GM18511 (cell line): ENCODE measurements around the gene TOMM20.
"Not testable (repeated sequence)": the region's sequence is repeated elsewhere in the genome, so short reads cannot be mapped to it uniquely, and the experiment has no call there.

Experiments
- ATAC-seq: cut with Tn5 transposase; IDR thresholded peaks from one replicate; pipeline ENCODE4 v1.9.1; 2021; ENCODE audit warnings: mild to moderate bottlenecking, moderate library complexity; ENCODE audit not compliant: unreplicated experiment

The TOMM20 gene

DNA sequence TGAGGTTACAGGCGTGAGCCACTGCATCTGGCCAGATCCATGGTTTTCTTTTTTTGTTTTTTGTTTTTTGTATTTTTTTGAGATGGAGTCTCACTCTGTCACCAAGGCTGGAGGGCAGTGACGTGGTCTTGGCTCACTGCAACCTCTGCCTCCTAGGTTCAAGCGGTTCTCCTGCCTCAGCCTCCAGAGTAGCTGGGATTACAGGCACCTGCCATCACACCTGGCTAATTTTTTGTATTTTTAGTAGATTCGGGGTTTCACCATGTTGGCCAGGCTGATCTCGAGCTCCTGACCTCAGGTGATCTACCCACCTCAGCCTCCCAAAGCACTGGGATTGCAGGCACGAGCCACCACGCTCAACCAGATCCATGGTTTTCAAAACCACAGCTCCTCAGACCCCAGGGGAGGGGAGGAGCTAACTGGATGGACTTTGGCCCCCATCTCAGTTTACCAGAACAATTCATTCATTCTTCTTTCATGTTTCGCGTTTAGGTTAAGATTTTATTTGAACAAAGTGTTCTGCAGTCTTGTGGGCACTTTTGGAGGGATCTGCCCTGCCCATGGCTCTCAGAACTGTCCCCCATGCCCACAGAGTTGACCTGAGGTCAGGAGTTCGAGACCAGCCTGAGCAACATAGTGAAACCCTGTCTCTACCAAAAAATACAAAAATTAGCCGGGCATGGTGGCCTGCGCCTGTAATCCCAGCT lies 43.1 kb downstream of the TOMM20 start:
- not testable (repeated sequence) for ATAC-seq

DNA sequence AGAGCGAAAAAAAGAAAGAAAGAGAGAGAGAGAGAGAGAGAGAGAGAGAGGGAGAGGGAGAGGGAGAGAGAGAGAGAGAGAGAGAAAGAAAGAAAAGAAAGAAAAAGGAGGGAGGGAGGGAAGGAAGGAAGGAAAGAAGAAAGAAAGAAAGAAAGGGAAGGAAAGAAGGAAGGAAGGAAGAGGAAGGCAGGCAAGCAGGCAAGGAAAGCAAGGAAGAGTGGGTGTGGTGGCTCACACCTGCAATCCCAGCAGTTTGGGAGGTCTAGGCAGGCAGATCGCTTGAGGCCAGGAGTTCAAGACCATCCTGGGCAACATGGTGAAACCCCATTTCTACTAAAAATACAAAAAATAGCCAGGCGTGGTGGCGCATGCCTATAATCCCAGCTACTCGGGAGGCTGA lies 47.8 kb downstream of the TOMM20 start:
- not testable (repeated sequence) for ATAC-seq

DNA sequence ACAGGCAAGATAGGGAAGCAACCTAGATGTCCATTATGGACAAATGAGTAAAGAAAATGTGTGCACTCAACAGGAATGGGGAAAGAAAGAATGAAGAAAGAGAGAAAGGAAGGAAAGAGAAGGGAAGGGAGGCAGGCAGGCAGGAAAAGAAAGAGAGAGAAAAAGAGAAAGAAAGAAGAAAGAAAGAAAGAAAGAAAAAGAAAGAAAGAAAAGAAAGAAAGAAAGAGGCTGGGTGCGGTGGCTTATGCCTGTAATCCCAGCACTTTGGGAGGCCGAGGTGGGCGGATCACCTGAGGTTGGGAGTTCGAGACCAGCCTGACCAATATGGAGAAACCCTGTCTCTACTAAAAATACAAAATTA lies 48.4 kb downstream of the TOMM20 start:
- not testable (repeated sequence) for ATAC-seq

DNA sequence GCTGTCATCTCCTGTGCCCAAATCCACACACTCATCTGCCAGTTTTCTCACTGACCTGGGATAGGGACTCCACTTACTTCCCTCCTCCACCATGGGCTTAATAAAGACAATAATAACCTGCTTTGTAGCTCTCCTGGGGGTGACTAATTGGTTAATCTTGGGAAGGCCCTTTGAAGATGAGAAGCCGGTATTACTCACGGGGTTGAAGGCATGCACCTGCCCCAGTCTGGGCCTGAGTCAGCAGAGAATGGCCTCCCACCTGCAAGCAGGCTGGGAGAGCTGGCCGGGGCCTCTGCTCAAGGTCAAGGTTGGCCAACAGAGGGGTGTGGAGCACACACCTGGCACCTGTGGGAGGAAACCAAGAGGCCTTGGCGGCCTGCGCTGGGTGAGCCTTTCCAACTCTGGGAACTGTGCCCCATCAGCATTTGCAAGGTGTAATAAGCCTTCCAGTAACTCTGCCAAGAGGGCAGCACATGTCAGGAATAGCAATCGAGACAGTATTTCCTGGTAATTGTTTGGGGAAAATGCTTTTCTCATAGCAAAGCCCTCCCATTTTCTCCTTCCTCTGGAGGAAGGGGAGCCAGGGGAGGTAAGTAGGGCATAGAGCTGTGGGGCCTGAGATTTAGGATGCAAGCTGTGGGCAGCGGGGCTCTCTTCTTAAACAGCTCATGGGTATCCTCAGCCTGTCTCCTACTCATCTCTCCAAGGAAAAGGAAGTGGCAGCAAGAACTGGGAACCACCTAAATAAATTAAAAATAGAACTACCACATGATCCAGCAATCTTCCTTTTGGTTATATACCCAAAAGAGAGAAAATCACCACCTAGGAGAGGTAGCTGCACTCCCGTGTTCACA lies 49.0 kb downstream of the TOMM20 start:
- ATAC-seq: no peak

DNA sequence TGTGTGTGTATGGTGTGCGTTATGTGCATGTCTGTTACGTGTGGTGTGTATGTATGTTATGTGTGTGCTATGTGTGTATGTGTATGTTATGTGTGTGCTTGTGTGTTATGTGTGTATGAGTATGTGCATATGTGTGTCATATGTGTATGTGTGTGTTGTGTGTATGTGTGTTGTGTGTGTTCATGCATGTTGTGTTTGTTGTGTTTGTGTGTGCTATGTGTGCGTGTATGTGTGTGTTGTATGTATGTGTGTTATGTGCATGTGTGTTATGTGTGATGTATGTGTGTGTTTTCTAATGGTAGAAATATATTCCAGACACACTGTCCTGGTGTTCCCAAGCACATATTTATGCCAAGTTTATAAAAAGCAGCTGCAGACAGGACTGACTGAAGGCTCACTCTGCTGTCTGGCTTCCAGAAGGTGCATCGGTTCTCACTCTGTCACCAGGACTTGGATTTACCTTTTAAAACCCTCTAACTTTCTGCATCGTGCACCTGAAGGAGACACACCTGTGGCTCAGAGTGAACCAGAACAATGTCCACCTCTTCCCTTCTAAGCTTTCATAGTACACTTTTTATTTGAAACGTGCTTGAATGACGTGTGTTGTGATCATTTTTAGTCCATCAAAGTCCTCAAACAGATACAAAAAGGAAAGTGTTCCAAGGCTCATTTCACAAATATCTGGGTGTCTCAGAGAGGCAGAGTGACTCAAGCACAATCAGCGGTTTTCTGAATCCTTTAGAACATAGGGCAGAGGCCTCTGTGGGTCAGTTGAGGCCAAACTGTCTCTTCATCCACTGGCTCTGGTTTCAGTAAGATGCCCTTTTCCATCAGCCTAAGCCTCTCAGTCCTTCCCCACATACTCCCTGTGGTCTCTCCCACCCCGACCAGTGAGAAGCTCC lies 49.9 kb downstream of the TOMM20 start:
- ATAC-seq: no peak

DNA sequence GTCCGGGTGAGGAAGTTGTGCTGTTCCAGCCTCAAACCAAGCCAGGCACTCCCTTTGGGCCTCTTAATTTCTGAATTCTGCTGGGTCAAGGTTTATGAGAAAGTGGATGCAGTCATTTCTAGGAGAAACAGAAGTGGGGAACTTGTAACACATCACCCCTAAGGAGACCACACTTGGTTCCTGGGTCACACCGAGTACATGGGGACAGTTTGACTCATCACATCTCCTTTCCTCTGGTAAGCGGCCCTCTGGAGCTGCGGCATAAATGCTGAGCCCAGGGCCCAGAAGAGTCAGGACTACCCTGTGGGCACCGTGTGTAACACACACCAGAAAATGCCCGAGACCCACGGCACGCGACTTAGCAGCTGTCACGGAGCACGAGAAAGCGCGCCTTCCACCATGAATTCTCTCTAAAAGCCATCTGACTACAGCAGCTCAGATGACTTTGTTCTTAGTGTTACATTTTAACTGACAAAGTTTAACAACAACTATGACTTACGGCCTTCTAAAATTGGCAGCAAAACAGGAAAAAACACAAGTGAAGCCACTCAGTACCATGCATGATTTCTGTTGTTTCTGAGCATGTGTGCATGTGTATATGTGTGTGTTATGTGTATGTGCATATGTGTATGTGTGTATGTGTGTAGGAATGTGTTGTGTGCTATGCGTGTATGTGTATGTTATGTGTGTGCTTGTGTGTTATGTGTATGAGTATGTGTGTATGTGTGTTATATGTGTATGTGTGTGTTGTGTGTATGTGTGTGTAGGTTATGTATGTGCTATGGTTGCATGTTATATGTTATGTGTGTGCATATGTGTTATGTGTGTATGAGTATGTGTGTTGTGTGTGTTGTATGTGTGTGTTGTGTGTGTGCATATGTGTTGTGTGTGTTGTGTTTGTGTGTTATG lies 50.8 kb downstream of the TOMM20 start:
- ATAC-seq: peak; percentile 39

DNA sequence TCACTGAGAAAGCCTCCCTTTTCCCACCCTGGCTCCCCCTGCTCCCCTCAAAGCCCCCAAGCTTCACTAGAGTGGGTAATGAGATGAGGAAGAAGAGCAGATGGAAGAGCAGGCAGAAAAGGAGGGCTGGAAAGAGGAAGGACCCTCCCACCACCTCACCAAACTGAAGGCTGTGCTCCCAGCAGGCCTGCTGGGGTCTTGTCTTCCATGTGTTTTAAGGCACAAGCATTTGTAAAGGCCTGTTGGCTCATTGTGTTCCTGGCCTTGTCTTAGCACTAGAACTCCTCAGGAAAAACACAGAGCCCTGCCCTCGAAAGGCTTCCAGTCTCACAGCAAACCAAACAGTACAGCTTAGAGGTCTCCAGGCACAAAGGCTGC lies 51.5 kb downstream of the TOMM20 start:
- ATAC-seq: no peak

DNA sequence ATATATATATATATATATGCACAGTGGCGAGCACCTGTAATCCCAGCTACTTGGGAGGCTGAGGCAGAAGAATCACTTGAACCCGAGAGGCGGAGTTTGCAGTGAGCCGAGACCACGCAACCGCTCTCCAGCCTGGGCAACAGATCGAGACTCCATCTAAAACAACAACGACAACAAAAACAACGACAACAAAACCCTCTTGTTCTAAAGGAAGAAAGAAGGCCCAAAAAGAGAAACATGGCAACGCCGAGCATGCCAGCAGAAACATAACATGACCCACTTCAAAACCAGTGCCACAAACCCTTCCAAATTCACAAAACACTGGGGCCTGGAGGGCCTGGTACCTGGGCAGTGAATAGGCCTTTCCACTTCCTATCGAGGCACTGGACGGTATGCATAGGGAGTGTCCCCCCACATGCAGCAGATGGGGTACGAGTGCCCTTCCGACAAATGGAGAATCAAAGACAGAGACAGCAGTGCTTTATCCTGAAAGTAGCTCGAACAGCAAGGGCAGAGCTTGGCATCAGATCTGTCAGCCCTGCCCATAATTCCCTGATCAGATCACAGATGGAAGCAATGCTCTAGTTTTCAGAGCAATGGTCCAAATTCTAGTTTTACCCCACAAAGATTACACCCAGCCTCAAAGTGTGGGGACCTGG lies 52.0 kb downstream of the TOMM20 start:
- no peak for ATAC-seq

DNA sequence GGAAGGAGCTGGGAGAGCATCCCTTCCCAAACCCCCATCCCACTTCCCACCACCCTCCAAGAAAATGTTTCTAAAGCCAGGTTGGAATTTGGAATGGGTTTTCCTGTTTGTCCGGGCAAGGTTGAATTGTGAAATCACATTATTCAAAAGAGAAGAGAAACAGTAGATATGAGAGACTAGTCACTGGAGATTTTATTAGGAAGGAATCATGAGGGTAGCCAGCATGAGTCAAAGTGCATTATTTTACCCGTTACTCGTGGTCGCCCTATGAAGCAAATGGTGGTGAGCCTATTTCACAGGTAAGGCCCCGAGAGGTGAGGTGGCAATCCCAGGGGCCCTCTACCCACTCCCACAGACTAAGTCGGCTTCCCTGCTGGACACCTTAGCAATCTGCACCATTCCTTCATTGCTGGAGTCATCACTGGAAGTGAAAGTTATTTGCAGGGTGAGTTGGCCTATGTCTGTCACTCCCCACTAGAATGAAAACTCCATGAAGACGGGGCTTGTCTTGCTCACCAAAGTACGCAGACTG lies 52.8 kb downstream of the TOMM20 start:
- ATAC-seq: no peak

DNA sequence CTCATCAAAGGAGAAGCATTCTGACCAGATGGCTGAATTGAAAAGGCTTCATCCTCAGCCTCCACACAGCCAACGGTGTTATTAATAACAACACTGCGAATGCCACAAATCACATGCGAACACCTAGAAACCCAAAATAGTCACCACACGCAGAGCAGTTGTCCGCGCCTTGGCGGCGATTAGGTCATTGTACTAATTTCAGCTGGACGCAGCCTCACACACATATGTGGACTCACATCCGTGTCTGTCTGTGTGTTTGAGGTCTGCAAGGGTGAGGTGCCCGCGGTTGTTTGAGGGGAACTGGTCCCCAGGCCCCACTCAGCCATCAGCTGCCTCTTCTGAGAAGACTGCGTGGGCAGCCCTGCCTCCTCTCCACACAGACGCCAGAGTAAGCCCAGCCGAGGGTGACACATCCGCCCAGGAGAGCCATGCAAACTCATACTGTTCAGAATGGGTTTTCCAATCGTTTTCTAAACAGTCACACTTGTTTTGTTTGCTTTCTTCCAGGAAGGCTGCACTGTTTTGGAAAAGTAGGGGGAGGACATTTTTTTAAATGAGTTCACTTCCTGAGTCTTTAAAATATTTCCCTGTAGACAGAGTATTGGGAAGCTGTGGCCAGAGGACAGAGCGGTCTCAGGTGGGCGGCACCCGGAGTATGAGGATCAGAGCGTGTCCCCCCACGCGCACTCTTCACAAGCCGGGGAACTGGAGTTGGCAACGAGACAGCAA lies 53.4 kb downstream of the TOMM20 start:
- ATAC-seq: peak; percentile 70

DNA sequence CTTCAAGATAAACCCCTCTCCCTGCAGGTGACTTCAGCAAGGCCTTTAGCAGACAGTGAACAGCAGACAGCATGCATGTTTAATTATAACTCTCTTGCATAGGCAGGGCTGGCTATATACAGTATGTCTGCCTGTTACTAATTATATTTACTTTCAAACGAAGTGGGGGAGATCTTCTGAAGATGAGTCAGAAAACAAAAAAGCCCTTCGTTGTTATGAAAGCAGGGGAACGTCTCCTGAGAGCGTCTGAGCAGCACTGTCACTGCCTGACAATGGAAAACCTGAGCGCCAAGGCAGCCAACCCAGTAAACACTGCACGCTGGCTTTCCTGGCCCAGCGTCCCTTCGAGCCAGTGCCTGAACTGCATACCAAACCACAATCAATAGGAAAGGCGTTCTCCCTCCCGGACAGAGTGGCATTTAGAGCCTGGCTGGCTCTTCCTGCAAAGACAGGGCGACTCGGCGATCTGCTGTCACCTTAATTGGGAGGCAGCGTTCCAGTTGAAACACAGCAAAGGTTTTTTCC lies 54.1 kb downstream of the TOMM20 start:
- peak; percentile 49 for ATAC-seq

DNA sequence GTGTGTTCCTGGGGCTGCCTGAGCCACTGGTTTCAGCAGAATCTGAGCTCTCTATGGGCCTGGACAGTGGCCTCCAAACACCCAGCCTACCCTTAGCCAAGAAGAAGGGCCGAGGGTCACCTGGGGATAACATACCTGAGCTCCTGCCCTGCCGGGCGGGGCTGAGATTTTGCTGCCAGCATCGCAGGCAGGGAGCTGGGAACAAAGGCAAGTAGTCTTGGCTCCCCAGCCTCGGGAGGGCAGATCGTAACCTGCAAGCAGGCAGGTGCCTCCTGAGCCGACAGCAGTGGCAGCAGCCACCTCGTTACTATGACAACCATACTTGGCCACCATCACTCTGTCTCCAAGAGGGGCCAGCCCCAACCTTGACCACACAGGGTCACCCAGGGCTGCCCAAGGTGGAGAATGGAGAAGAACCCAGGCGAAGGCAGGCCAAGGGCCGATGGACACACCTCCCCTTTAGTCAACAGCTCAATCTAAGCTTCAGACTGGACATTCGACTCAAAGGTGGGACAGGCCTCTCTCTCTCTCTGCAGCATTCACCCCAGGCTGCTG lies 54.6 kb downstream of the TOMM20 start:
- ATAC-seq: no peak

DNA sequence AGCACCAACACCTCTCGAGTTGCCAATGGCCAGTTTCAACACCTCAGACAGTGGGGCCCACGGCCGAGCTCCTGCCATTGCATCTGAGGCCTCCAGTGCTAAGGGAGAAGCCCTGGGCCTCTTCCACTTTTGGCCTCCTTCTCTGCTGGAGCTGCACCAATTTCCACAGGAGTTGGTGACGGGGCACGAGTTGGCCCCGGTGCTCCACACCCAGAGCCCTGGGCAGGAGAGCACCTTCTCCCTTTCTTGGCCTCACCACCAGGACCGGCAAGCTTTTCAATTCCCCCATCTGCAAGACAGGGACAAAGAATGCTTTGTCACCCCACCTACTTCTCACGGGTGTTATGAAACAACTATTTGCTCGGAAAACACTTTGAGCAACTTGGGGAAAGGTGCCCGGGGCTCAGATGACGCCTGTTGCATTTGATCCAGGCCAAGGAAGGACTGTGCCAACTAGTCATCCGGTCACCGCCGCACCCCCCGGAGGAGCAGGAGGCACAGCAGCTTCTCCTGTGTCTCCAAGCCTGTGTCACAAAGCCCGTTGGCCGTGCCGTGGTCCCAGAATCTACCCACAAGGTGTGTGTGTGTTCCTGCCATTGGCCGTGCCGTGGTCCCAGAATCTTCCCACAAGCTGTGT lies 55.2 kb downstream of the TOMM20 start:
- no peak for ATAC-seq

DNA sequence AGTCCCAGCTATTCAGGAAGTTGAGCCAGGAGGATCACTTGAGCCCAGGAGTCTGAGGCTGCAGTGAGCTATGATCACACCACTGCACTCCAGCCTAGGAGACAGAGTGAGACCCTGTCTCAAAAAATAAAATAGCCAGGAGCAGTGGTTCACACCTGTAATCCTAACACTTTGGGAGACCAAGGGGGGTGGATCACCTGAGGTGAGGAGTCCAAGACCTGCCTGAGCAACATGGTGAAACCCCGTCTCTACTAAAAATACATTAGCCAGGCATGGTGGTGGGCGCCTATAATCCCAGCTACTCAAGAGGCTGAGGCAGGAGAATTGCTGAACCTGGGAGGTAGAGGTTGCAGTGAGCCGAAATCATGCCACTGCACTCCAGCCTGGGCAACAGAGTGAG lies 56.1 kb downstream of the TOMM20 start:
- ATAC-seq: not testable (repeated sequence)

DNA sequence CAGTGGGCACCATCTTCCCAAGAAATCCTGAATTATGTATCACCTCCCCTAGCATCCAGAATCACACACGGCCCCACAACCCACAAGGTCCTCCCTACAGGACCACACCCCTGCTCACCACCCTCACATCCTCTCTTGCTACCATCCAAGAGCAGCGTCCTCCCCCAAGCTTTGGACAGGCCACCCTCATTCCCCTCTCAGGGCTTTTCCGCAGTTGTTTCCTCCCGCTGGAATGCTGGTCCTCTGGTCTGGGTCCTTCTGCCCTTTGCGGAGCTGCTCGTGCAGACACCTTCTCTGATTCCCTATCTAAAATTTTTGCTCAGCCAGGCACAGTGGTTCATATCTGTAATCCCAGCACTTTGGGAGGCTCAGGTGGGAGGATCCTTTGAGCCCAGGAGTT lies 56.5 kb downstream of the TOMM20 start:
- no peak for ATAC-seq

DNA sequence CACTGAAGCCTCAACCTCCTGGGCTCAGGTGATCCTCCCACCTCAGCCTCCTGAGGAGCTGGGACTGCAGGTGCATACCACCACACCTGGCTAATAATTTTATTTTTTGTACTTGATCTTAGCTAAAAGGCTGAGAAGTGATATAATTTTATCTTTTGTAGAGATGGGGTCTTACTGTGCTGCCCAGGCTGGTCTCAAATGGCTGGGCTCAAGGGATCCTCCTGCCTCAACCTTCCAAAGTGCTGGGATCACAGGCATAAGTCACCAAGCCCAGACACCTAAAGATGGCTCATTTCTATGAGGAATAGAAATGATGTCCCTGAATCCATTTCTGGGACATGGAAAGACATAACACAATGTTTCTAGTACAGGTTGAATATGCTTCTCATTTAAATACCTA lies 57.8 kb downstream of the TOMM20 start:
- ATAC-seq: no peak

DNA sequence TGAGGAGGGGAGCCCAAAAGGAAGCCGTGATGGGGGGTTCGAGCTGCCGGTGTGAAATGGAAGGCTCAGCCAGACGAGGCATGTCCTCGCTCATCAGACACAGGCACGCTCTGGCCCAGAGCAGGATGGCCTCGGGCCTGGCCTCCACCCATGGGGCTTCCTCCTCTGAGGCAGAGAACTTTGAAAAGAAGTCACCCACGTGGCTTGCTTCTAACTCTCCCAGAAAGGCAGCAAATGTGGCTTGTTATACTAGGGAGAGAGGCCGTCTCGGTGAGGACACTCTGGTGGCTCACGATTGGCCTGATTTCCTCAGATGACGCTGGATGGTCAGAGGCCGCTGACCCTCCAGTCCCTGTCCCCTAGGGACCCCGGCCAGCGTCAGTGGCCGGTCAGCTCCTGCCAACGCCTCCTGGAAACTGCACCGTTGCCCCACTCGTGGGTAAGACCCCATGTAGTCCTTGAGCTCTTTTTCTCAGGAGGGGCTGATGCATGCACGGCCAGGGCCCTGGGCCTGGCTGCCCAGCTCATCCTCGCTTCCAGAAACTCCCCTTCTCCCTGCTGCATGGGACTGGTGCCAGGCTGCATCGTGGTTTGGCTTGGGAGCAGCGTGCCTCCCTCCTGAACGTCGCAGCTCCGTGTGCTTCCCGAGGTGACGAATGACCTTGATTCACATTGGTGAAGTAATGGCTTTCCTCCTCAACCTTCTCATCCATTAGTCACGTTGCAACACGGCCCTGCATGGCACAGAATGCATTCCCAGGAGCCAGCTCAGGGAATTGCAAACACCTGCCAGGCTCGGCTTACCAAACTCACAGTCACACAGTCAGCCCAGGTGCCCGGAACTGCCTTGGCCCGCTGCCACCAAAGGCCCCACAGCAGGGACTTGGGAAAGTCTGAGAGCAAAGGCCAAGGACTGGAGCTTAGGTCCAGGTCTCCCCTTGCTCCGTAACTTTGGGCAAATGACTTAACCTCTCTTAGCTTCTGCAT lies 58.8 kb downstream of the TOMM20 start:
- ATAC-seq: no peak
